ENCODE results near the gene CFAP107.
"Not testable (repeated sequence)": the region's sequence is repeated elsewhere in the genome, so short reads cannot be mapped to it uniquely, and the experiment has no call there.

The CFAP107 gene

GRCh38 chr1:12745992-12746323 lies at the start of gene CFAP107:
Gene CFAP107 (plus strand): TSS chr1:12746200. CDS start chr1:12746431, 231 bp downstream.
- no peak for DNase-seq (ENCODE audit: extremely low read depth in 1 of 2, low read depth in 1 of 2)

- DNase-seq (ENCODE audit: extremely low read depth in 1 of 2, low read depth in 1 of 2): no peak
Observed at GRCh38 chr1:12696658-12697057, 49.3 kb upstream of the CFAP107 start.

GRCh38 chr1:12697397-12697796 lies 48.6 kb upstream of the CFAP107 start:
- no peak for DNase-seq (ENCODE audit: extremely low read depth in 1 of 2, low read depth in 1 of 2)

DNA sequence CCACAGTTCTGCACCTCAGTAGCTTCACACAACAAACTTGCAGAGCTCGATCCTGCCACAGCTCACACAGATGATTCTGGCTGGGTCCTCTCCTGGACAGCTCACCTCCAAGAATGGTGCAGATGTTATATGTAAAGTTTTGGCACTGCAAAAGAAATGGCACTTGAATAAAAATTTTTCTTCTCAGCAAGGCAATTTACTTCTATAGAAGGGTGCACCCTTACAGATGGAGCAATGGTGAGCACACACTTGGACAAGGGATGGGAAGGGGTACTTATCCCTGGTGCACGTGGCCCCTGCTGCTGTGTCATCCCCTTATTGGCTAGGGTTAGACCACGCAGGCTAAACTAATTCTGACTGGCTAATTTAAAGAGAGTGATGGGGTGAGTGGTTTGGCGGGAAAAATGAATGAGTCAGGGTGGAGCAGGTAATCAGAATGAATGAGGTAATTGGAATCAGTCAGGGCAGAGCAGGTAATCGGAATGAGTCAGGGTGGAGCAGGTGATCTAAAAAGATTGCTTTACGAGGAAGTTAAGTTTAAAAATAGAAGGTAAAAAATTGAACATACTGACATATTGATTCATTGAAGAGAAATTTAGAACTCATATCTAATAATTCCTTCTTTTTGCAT lies 42.1 kb upstream of the CFAP107 start:
- no peak for DNase-seq (ENCODE audit: extremely low read depth in 1 of 2, low read depth in 1 of 2)

- DNase-seq (ENCODE audit: extremely low read depth in 1 of 2, low read depth in 1 of 2): no peak
Observed at GRCh38 chr1:12706061-12706460, 39.9 kb upstream of the CFAP107 start.

- DNase-seq (ENCODE audit: extremely low read depth in 1 of 2, low read depth in 1 of 2): no peak
Observed at GRCh38 chr1:12708396-12709090, 37.5 kb upstream of the CFAP107 start.

- no peak for DNase-seq (ENCODE audit: extremely low read depth in 1 of 2, low read depth in 1 of 2)
Observed at GRCh38 chr1:12709091-12709491, 36.9 kb upstream of the CFAP107 start.

DNA sequence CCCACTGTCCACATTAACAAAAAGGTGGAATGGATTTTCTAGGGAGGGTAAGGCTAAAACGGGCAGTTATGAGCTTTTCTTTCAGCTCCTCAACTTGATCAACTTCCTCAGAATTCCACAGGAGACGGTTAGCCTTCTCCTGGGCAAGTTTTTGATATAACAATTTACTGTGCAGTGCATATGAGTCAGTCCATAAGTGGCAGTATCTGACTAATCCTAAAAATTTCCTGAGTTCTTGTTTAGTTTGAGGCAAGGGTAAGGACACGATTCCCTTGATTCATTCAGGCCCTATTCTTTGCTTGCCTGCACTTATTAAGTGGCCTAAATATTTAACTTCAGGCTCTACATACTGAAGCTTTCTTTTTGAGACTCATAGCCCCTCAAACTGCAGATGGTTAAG lies 36.3 kb upstream of the CFAP107 start:
- DNase-seq (ENCODE audit: extremely low read depth in 1 of 2, low read depth in 1 of 2): no peak

DNA sequence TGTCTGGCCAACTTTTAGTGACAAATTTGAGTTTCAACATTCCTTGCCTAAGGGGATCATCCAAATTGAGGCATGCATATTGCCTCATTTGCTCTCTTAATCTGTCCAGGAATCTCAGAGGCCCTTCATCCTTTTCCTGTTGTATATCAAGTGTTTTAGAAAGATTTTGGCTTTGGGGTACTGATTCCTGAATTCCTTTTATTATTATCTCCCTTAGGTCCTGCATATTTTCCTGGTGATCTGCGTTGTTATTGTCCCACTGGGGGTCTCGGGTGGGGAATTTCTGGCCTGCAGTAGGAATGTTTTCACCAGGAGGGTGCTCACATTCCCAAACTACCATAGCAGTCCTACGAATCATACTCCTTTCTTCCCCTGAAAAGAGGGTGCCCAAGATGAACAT lies 34.5 kb upstream of the CFAP107 start:
- DNase-seq (ENCODE audit: extremely low read depth in 1 of 2, low read depth in 1 of 2): no peak

GRCh38 chr1:12712076-12712475 lies 33.9 kb upstream of the CFAP107 start:
- no peak for DNase-seq (ENCODE audit: extremely low read depth in 1 of 2, low read depth in 1 of 2)

DNA sequence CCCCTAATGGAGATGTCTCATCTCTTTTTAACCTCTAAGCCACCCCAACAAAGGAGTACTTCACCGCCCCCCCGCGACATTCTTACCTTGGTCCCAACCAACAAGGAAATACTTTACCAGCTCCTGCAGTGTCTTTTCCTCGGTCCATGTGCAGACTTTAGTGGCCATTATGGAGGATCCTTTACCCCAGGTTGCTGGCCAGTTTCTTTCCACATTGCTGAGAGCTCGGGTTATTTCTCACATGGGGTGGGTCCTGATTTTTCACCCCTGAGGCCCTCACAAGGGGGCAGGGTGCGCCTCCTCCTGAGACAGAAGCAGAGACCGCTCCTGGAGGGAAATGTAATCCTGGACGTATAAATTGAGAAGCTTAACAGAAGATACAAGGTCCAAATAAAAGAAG lies 33.1 kb upstream of the CFAP107 start:
- no peak for DNase-seq (ENCODE audit: extremely low read depth in 1 of 2, low read depth in 1 of 2)

DNA sequence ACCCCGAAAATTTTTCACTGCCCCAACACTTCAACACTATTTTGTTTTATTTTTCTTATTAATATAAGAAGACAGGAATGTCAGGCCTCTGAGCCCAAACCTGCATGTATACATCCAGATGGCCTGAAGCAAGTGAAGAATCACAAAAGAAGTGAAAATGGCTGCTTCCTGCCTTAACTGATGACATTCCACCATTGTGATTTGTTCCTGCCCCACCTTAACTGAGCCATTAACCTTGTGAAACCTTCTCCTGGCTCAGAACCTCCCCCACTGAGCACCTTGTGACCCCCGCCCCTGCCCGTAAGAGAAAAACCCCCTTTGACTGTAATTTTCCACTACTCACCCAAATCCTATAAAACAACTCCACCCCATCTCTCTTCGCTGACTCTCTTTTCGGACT lies 32.3 kb upstream of the CFAP107 start:
- DNase-seq (ENCODE audit: extremely low read depth in 1 of 2, low read depth in 1 of 2): not testable (repeated sequence)

DNA sequence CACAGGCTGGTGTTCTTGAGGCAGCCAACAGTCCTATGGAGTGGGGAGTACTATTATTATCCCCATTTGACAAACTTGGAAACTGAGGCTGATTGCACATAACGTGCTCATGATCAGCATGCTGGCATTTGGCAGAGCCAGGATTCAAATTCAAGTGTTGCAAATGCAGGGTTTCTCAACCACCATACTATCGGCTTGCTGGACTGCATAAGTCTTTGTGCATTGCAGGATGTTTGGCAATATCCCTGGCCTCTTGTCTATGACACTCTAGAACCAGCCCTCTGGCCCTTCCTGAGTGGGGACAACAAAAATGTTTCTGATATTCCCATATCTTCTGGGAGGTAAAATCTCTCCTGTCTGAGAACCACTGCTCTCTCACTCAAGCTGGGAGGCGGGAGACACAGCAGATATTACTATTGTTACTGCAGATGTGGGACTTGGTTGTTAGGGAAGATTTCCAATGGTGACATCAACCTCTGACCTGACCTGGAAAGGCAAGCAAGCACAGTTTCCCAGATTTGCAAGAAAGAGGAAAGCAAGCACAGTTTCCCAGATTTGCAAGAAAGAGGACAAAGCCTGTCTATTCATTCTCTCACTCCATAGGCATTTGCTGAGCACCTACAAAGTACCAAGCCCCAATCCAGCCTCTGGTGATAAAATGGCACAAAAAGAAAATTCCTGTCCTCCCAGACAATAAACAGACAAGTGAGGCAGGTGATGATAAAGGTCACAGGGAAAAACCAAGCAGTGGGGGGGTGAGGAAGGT lies 31.1 kb upstream of the CFAP107 start:
- DNase-seq (ENCODE audit: extremely low read depth in 1 of 2, low read depth in 1 of 2): no peak

- DNase-seq (ENCODE audit: extremely low read depth in 1 of 2, low read depth in 1 of 2): no peak
Observed at GRCh38 chr1:12715896-12716437, 30.0 kb upstream of the CFAP107 start, which contains the start of gene AADACL3. Gene AADACL3 (plus strand): TSS chr1:12716110. CDS start chr1:12716177, 67 bp downstream.

- DNase-seq (ENCODE audit: extremely low read depth in 1 of 2, low read depth in 1 of 2): no peak
Observed at GRCh38 chr1:12717301-12717838, 28.6 kb upstream of the CFAP107 start.

GRCh38 chr1:12722626-12723025 lies 23.4 kb upstream of the CFAP107 start:
- DNase-seq (ENCODE audit: extremely low read depth in 1 of 2, low read depth in 1 of 2): no peak

- DNase-seq (ENCODE audit: extremely low read depth in 1 of 2, low read depth in 1 of 2): no peak
Observed at GRCh38 chr1:12728391-12728790, 17.6 kb upstream of the CFAP107 start.

DNA sequence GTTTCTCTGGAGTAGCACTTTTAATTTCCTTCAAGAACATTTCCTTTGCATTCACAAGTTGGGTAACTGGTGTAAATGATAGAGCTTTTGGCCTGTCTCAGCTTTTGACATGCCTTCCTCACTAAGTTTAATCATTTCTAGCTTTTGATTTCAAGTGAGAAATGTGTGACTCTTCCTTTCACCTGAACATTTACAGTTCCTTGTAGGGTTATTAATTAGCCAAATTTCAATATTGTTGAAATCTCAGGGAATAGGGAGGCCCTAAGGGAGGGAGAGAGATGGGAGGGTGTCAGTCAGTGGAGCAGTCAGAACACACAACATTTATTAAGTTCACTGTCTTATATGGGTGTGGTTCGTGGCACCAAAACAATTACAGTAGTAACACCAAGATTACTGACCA lies 15.8 kb upstream of the CFAP107 start:
- DNase-seq (ENCODE audit: extremely low read depth in 1 of 2, low read depth in 1 of 2): no peak

DNA sequence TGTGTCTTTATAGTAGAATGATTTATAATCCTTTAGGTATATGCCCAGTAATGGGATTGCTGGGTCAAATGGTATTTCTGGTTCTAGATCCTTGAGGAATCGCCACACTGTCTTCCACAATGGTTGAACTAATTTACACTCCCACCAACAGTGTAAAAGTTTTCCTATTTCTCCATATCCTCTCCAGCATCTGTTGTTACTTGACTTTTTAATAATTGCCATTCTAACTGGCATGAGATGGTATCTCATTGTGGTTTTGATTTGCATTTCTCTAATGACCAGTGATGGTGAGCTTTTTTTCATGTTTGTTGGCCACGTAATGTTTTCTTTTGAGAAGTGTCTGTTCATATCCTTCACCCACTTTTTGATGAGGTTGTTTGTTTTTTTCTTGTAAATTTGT lies 14.9 kb upstream of the CFAP107 start:
- not testable (repeated sequence) for DNase-seq (ENCODE audit: extremely low read depth in 1 of 2, low read depth in 1 of 2)

DNA sequence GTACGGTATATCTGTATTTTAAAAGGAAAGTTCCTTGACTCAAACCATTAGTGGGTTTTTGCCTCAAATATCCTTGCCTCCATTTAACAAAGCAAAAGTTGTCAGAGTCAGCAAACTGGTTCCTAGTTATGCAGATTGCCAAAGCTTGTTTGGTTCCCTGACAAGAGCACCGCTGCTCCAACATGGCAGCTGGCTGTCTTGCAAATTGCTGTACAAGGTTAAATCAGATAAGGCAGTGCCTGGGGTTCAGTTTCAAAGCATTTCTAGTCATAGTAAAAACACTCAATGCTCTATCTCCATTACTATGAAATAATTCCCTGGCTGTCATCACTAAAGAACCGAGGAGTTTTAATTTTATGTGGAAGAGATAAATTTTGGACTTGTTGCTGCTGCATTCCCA lies 11.3 kb upstream of the CFAP107 start:
- DNase-seq (ENCODE audit: extremely low read depth in 1 of 2, low read depth in 1 of 2): no peak

DNA sequence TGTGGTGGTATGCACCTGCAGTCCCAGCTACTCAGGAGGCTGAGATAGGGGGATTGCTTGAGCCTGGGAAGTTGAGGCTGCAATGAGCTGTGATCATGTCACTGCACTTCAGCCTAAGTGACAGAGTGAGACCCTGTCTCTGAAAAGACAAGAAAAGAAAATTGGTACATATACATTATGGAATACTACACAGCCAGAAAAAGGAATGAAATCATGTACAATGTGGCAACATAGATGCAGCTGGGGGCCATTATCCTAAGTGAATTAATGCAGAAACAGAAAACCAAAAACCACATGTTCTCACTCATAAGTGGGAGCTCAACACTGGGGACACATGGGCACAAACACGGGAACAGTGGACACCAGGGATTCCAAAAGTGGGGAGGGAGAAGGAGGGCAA lies 7.1 kb upstream of the CFAP107 start:
- DNase-seq (ENCODE audit: extremely low read depth in 1 of 2, low read depth in 1 of 2): no peak

Measured in stimulated activated CD8-positive, alpha-beta memory T cell treated with anti-CD3 and anti-CD28 coated beads, Interleukin-7, amount 100 ng/mL, for 48 hours (primary cell).